Fibroblast of skin of right biceps (primary cell): ENCODE measurements around the gene ABCA5.

Experiments
- DNase-seq: peaks from one replicate; pipeline ENCODE4 v3.0.0-alpha.2; 2013

The ABCA5 gene

GRCh38 chr17:69327060-69327831 lies at the start of gene ABCA5:
Gene ABCA5 (minus strand): TSS chr17:69327133. CDS start chr17:69314415, 12,718 bp downstream.
- DNase-seq, result peak; percentile 86

GRCh38 chr17:69375229-69375628 lies 48.3 kb upstream of the ABCA5 start:
- DNase-seq, result no peak

GRCh38 chr17:69373069-69373468 lies 46.1 kb upstream of the ABCA5 start:
- DNase-seq, result no peak

- DNase-seq, result no peak
These were observed 40.4 kb upstream of the ABCA5 start for GRCh38 chr17:69367298-69367697.

- no peak for DNase-seq
These were observed 36.7 kb upstream of the ABCA5 start for GRCh38 chr17:69363488-69364210.

GRCh38 chr17:69361156-69361555 lies 34.2 kb upstream of the ABCA5 start:
- no peak for DNase-seq

GRCh38 chr17:69358688-69359596 lies 32.0 kb upstream of the ABCA5 start:
- DNase-seq, result no peak

GRCh38 chr17:69357701-69358100 lies 30.8 kb upstream of the ABCA5 start:
- no peak for DNase-seq

GRCh38 chr17:69356625-69357024 lies 29.7 kb upstream of the ABCA5 start:
- no peak for DNase-seq

- no peak for DNase-seq
These were observed 24.0 kb upstream of the ABCA5 start for GRCh38 chr17:69350911-69351310.

GRCh38 chr17:69348429-69348828 lies 21.5 kb upstream of the ABCA5 start:
- DNase-seq, result no peak

GRCh38 chr17:69346766-69347165 lies 19.8 kb upstream of the ABCA5 start:
- no peak for DNase-seq

GRCh38 chr17:69344939-69345338 lies 18.0 kb upstream of the ABCA5 start:
- DNase-seq, result no peak

GRCh38 chr17:69342896-69343644 lies 16.1 kb upstream of the ABCA5 start:
- DNase-seq, result no peak

- no peak for DNase-seq
These were observed 13.0 kb upstream of the ABCA5 start for GRCh38 chr17:69339937-69340336.

GRCh38 chr17:69336996-69337395 lies 10.1 kb upstream of the ABCA5 start:
- no peak for DNase-seq

GRCh38 chr17:69336580-69336979 lies 9.6 kb upstream of the ABCA5 start:
- DNase-seq, result no peak

GRCh38 chr17:69335058-69335457 lies 8.1 kb upstream of the ABCA5 start:
- DNase-seq, result peak; percentile 22

GRCh38 chr17:69333561-69333960 lies 6.6 kb upstream of the ABCA5 start:
- DNase-seq, result no peak

- DNase-seq, result no peak
These were observed 4.8 kb upstream of the ABCA5 start for GRCh38 chr17:69331756-69332155.

GRCh38 chr17:69326377-69327059 lies 415 bp downstream of the ABCA5 start:
- peak; percentile 19 for DNase-seq
